NK-92 treated with Interleukin-12 subunit alpha and Interleukin-12 subunit beta, amount 100 ng/mL, for 24 hours (cell line): Measurements from ENCODE around the gene LLGL2.

Source experiments
- DNase-seq: peaks from one replicate; lab custom pipeline; 2025; lab: John Stamatoyannopoulos, UW

LLGL2 gene

GRCh38 chr17:75492555-75493168 is 32.8 kb upstream of the LLGL2 start:
- DNase-seq, result no peak

GRCh38 chr17:75493476-75494129 is 31.9 kb upstream of the LLGL2 start:
- DNase-seq, result no peak

GRCh38 chr17:75494326-75494877 is 31.1 kb upstream of the LLGL2 start:
- no peak for DNase-seq

- DNase-seq, result no peak
These were observed 29.5 kb upstream of the LLGL2 start for GRCh38 chr17:75496005-75496404.

GRCh38 chr17:75498039-75498725 is 27.3 kb upstream of the LLGL2 start:
- no peak for DNase-seq

- DNase-seq, result no peak
These were observed 26.7 kb upstream of the LLGL2 start for GRCh38 chr17:75498726-75499213.

GRCh38 chr17:75499313-75500022 is 26.0 kb upstream of the LLGL2 start:
- DNase-seq, result no peak

- DNase-seq, result no peak
These were observed 24.9 kb upstream of the LLGL2 start for GRCh38 chr17:75500419-75501216.

GRCh38 chr17:75501378-75502071 is 24.0 kb upstream of the LLGL2 start:
- no peak for DNase-seq

- DNase-seq, result no peak
These were observed 23.3 kb upstream of the LLGL2 start for GRCh38 chr17:75502072-75502720.

- no peak for DNase-seq
These were observed 22.7 kb upstream of the LLGL2 start for GRCh38 chr17:75502721-75503329.

- no peak for DNase-seq
These were observed 22.1 kb upstream of the LLGL2 start for GRCh38 chr17:75503337-75503950.

- DNase-seq, result no peak
These were observed 21.5 kb upstream of the LLGL2 start for GRCh38 chr17:75503976-75504346.

- DNase-seq, result peak; percentile 26
These were observed 20.9 kb upstream of the LLGL2 start for GRCh38 chr17:75504347-75505151.

GRCh38 chr17:75505152-75505409 is 20.4 kb upstream of the LLGL2 start:
- DNase-seq, result no peak

- no peak for DNase-seq
These were observed 19.9 kb upstream of the LLGL2 start for GRCh38 chr17:75505640-75506039.

- no peak for DNase-seq
These were observed 19.4 kb upstream of the LLGL2 start for GRCh38 chr17:75506134-75506533.

- DNase-seq, result no peak
These were observed 18.6 kb upstream of the LLGL2 start for GRCh38 chr17:75506888-75507287.
